ENCODE data around the gene ABCD4. TPM values are rescaled to one million over a fixed set of nuclear protein-coding genes. Genes with fewer than 3 reads are reported as not detected.

Gene ABCD4
- total RNA-seq, result 33.7 and 35.8 TPM in 2 replicates

DNA sequence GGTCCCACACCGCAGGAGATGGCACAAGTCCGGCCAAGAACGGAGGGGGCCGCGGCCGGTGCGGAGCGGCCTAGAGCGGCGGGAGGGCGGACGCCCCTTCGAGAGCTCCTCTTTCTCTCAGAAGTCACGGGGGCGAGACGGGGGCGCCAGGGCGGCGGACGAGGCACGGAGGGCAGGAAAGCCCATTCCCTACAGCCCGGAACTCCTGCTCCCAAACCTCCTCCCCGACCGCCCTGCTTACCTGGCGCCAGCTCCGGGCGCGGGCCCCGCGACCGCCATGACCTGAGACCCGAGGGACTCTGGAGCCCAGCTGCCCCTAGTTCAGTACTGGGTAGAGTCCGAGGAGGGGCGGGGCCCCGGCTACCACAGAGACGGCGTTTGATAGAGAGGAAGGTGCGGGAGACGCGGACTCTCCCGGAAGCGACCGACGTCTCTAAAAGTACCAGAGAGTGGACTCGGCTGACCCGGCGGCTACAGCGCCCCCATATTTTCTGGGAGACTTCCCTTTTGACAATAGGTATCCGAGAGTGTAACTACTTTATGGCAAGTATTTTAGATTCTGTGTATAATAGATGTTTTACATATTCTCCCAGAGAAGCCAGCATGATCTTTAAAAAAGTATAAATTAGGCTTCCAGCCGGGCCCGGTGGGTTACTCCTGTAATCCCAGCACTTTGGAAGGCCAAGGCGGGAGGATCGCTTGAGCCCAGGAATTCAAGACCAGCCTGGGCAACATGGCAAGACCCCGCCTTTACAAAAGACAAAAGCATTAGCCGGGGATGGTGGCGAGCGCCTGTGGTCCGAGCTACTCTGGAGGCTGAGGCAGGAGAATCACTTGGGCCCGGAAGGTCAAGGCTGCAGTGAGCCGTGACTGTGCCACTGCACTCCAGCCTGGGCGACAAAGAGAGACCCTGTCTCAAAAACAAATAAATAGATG, at the start of gene ABCD4:
TSS of gene ABCD4 (minus strand) at position 301 of the 936 bp plus-strand sequence. CDS start at position 279, 22 bp downstream.

DNA sequence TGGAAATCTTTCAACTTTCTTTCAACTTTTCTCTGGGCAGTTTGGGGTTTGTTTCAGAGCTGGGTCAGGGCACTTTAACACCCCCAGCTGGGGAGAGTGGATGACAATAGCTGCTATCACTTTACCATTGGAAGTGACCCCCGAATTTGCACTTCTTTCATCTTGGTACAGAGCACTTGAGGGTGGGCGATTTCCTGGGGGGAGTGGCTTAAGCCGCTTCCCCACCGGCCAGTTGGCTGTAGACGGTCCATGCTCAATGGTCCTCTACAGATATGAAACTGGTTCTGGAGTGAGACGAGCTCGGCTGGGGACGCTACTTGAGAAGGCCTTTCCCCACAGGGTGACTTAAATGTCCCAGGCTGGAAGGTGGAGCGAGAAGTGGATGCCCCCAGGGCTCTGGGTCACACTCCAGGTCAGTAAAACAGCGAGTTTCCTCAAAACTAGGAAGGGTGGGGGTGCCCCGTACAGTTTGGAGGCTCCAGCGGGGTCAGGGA, 45.6 kb upstream of the ABCD4 start, which contains the start of gene VRTN:
TSS of gene VRTN (plus strand) at position 231 of the 494 bp plus-strand sequence. CDS start 8,313 bp downstream, outside the sequence.

GRCh38 chr14:74238974-74239847, 63.5 kb downstream of the ABCD4 start, which contains the start of gene VSX2:
Gene VSX2, plus strand, starts transcription at chr14:74239449. Its CDS starts 113 bp downstream, at chr14:74239562.

Other genes starting within 250 kb of the ABCD4 start
- 25.8 and 28.8 TPM in 2 replicates for gene ALDH6A1, start 218.5 kb downstream of the ABCD4 start, total RNA-seq
- gene LIN52, start 218.0 kb downstream of the ABCD4 start, total RNA-seq, result 7.8 and 8.3 TPM in 2 replicates
- not detected in 2 replicates for gene VSX2, start 63.5 kb downstream of the ABCD4 start, total RNA-seq
- gene VRTN, start 45.5 kb upstream of the ABCD4 start, total RNA-seq, result not detected in 2 replicates
- gene SYNDIG1L, start 123.3 kb upstream of the ABCD4 start, total RNA-seq, result not detected in 2 replicates
- gene NPC2, start 190.4 kb upstream of the ABCD4 start, total RNA-seq, result 160 and 185 TPM in 2 replicates
- 9.4 and 11.1 TPM in 2 replicates for gene ISCA2, start 190.8 kb upstream of the ABCD4 start, total RNA-seq